Retinal pigment epithelial cell (primary cell): ENCODE measurements around the gene SRXN1.

Experiments used
- DNase-seq: peaks from one replicate; pipeline ENCODE4 v3.0.0-alpha.2; 2010; ENCODE audit warnings: low read depth
- H3K4me3 ChIP-seq: 2 replicates; pipeline ENCODE4 v1.5.1; 2011; ENCODE audit warnings: mild to moderate bottlenecking, low read length, control low read depth, moderate library complexity
- CTCF ChIP-seq: conservative IDR thresholded peaks from 2 replicates; pipeline ENCODE4 v1.5.1; 2011; ENCODE audit warnings: low read depth, low read length, control low read depth, inconsistent platforms

Gene SRXN1

DNA sequence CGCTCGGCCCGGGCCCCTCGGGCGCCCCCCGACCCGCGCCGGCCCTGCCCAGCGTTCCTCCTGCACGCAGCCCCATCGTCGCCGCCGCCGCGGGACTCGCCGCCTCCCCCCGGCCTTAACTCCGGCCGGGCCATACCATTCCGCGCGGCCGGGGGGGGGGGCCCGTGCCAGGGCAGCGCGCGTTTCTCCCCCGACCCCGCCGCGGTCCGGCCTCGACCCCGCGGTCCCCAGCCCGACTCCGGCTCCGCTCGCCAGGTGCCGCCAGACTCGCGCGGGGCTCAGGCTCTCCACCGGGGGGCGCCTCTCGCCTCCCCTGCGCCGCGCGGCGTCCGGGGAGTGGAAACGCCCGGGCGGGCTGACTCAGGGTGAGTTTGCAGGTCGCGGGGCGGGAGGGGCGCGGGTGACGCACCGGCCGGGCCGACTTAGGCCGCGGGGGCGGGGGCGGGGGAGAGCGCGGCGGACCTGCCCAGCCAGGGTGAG, at the start of gene SRXN1:
SRXN1 (minus strand) TSS at position 91 of the 480 bp plus-strand sequence; CDS start at position 76, 15 bp downstream.
- H3K4me3 ChIP-seq = peak within 1 kb of the TSS; percentile 70
- peak; percentile 56 for TF ChIP-seq CTCF
- peak; percentile 68 for DNase-seq

- H3K4me3 ChIP-seq = no peak overlapping the region
- no peak for TF ChIP-seq CTCF
Measured at GRCh38 chr20:701401-702129, 48.6 kb upstream of the SRXN1 start.

GRCh38 chr20:699811-700338, 46.9 kb upstream of the SRXN1 start:
- no peak for DNase-seq
- TF ChIP-seq CTCF = no peak
- H3K4me3 ChIP-seq = no peak overlapping the region

More at GRCh38 chr20:701401-702129, 48.6 kb upstream of the SRXN1 start:
- no peak for DNase-seq

DNA sequence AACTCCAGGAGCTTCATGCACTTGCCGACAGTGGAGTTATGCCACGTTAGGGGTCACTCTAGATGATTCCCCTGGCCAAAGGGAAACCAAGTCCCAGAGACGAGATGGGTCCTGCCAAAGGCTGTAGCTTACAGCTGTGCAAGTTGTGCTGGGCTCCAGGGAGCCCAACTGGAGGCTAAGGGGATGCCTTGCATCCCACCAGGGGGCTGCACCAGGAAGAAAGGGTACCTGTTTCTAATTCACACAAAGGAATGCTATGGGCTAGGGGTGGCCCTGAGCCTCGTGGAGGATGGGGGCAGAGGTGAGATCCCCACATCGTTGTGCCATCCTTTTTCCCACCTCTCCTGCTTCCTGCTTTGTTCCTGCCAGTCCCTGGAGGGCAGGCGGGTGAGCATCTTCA, 46.3 kb upstream of the SRXN1 start:
- no peak for DNase-seq
- no peak overlapping the region for H3K4me3 ChIP-seq
- TF ChIP-seq CTCF = no peak

- no peak for TF ChIP-seq CTCF
- no peak overlapping the region for H3K4me3 ChIP-seq
- no peak for DNase-seq
Measured at GRCh38 chr20:698276-698675, 45.3 kb upstream of the SRXN1 start.

DNA sequence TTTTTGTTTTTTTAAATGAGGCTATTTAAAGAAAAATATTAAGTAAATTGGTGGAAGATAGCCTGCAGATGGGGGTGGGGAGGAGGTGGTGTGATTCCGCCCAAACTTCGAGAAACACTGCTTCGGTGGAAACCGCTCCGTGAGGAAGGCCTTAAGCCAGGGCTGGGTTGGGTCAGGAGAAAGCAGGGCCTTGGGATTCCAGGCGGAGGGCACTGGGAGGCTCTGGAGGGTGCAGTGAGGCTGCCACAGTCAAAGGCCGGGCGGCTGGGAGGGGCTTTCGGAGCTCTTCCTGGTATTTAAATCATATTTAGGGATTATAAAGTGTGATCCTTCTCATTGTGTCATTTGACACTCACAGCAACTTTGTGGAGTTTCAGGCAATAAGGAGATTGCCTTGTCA, 44.8 kb upstream of the SRXN1 start:
- no peak overlapping the region for H3K4me3 ChIP-seq
- DNase-seq = no peak
- TF ChIP-seq CTCF = no peak
